Esophagus muscularis mucosa (tissue), 4 donors: Measurements from ENCODE around the gene AKAP11. TPM values are rescaled to one million over a fixed set of nuclear protein-coding genes. Genes with fewer than 3 reads are reported as not detected.
A peak's percentile ranks its signal among the peaks of the same experiment; 100 is the strongest.

Experiments used
- DNase-seq: peaks from one replicate; pipeline ENCODE4 v3.0.0-alpha.2; 2017; ENCODE audit errors: extremely low spot score
- H3K27ac ChIP-seq, 4 donors: fragments of 200-600 bp; sonication (generic); replicated peaks in 1 of 4; 1 replicate in 3 of 4; 2 replicates in 1 of 4; pipeline ENCODE4 v1.5.1; 2016 to 2019; ENCODE audit warnings: mild to moderate bottlenecking in 1 of 4
- H3K27me3 ChIP-seq, 4 donors: fragments of 200-600 bp; sonication (generic); one replicate each; pipeline versions ENCODE4 v1.5.1 to v1.6.0; 2016 to 2019
- H3K36me3 ChIP-seq, 4 donors: fragments of 200-600 bp; sonication (generic); one replicate each; pipeline ENCODE4 v1.5.1; 2016 to 2019
- H3K4me1 ChIP-seq, 4 donors: fragments of 200-600 bp; sonication (generic); one replicate each; pipeline ENCODE4 v1.5.1; 2016 to 2019
- H3K4me3 ChIP-seq, 4 donors: fragments of 200-600 bp; sonication (generic); 1 replicate in 2 of 4; 2 replicates in 2 of 4; pipeline ENCODE4 v1.5.1; 2016 to 2019; ENCODE audit warnings: mild to moderate bottlenecking in 4 of 4, moderate library complexity in 1 of 4
- H3K9me3 ChIP-seq, 4 donors: fragments of 200-600 bp; sonication (generic); 1 replicate in 3 of 4; 2 replicates in 1 of 4; pipeline ENCODE4 v1.5.1; 2016 to 2019
- CTCF ChIP-seq, 3 experiments: fragments of 200-600 bp in 2 of 3; fragments of 450-650 bp in 1 of 3; sonication (generic) in 2 of 3; IDR thresholded peaks; one replicate each; pipeline ENCODE4 v1.5.1; 2017 to 2019; ENCODE audit warnings: antibody characterized with exemption in 3 of 3, mild to moderate bottlenecking in 2 of 3, moderate library complexity in 1 of 3
- EP300 ChIP-seq: sonication (generic); formaldehyde crosslinking; IDR thresholded peaks from one replicate; pipeline ENCODE4 v1.6.1; 2017; ENCODE audit warnings: antibody characterized with exemption
- POLR2A ChIP-seq: fragments of 450-650 bp; IDR thresholded peaks from one replicate; pipeline ENCODE4 v1.6.1; 2017; ENCODE audit warnings: antibody characterized with exemption, moderate library complexity, mild to moderate bottlenecking, low read depth
- POLR2AphosphoS5 ChIP-seq, 2 donors: sonication (generic); formaldehyde crosslinking; IDR thresholded peaks; one replicate each; pipeline ENCODE4 v1.6.1; 2017; ENCODE audit warnings: antibody characterized with exemption in 2 of 2
- WGBS: methylation state at CpG from one replicate; pipeline ENCODE4 v1.1.5; 2018; 5-methylcytosine and 5-hydroxymethylcytosine counted together
- intact Hi-C: fragments of 100-400 bp; cut with DNase I; formaldehyde crosslinking; loops from one replicate; pipeline ENCODE4 v1.15.1; 2023
- total RNA-seq, 4 donors: library from RNA; depleted of rRNA; stranded (reverse); fragments of >200 nt; gene quantifications; one replicate each; pipeline versions ENCODE4 v1.1.0 to v1.2.1, GENCODE V29; 2016

AKAP11 gene
- total RNA-seq, 4 donors from 2014 or later, result 36.1 to 43.4 (median 39.6) TPM

- Histone ChIP-seq H3K9me3 (no peaks in the 10 kb centered on the region), H3K27ac (no peak overlapping the region), H3K4me1 (no peaks in the 10 kb centered on the region), H3K4me3 (no peak overlapping the region), H3K36me3 (no peaks in the 10 kb centered on the region), H3K27me3 (no peaks in the 10 kb centered on the region)
- 73% methylated on average over 12 of the region's 12 CpGs for WGBS
- DNase-seq, result no peak
- TF ChIP-seq CTCF (IDR thresholded peaks at IDR 0.05) (no peak), EP300 (no peak), POLR2A (no peak), POLR2AphosphoS5 (IDR thresholded peaks at IDR 0.05) (no peak)
- intact Hi-C loops, result no loop called here
Measured at GRCh38 chr13:42333613-42334328, 61.8 kb downstream of the AKAP11 start.

GRCh38 chr13:42334329-42334706, 62.4 kb downstream of the AKAP11 start:
- Histone ChIP-seq H3K27ac (no peak overlapping the region), H3K4me1 (no peaks in the 10 kb centered on the region), H3K36me3 (no peaks in the 10 kb centered on the region), H3K9me3 (no peaks in the 10 kb centered on the region), H3K4me3 (no peak overlapping the region), H3K27me3 (no peaks in the 10 kb centered on the region)
- WGBS, result 61% methylated on average over 6 of the region's 6 CpGs
- DNase-seq, result no peak
- intact Hi-C loops, result no loop called here
- TF ChIP-seq CTCF (IDR thresholded peaks at IDR 0.05), result no peak

DNA sequence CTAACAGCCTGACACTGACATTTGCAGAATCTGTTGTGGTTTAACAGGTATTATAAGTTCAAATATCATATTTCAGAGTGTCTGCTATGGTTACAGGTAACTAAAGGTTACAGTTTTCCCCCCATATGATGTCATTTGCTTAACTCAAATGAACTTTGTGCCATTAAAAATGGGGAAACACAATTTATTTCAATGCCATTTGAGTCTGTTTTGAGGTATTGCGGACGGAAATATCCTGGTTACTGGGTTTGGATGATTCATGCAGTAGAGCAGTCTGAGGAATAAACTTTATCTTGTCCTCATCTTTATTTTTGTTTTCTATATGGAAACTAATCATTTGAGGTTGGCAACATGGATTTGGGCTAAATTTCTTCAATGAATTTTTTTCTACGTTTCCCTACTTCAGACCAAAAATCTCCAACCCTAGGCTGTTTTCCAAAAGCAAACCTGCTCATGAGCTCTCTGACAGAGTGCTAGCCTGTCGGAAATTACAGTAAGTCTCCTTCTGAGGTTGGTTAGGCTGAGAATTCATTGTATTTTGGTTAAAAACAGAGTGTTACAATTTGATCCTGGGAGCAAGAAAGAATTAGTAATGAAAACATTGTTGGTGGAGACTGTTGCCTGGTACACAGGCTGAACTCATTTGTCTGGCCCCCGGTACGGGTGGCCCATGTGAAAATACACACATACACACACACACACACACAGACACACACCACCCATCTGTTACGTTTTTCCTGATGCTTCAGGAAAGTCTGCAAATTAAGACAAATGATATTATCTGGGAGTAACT, 66.1 kb downstream of the AKAP11 start:
- no peak for TF ChIP-seq POLR2AphosphoS5 (IDR thresholded peaks at IDR 0.05)
- TF ChIP-seq POLR2A, result no peak
- TF ChIP-seq EP300, result no peak
- TF ChIP-seq CTCF (IDR thresholded peaks at IDR 0.05), result no peak
- intact Hi-C loops, result no loop called here
- 75% methylated on average over 7 of the region's 7 CpGs for WGBS

GRCh38 chr13:42345367-42345766, 73.4 kb downstream of the AKAP11 start:
- intact Hi-C loops, result no loop called here

More for the DNA sequence above, 66.1 kb downstream of the AKAP11 start:
- no peaks in the 10 kb centered on the region for H3K4me1 ChIP-seq
- H3K27me3 ChIP-seq, result no peaks in the 10 kb centered on the region
- no peaks in the 10 kb centered on the region for H3K9me3 ChIP-seq
- no peak overlapping the region for H3K4me3 ChIP-seq
- no peak overlapping the region for H3K27ac ChIP-seq
- no peak for DNase-seq
- no peaks in the 10 kb centered on the region for H3K36me3 ChIP-seq

More at GRCh38 chr13:42345367-42345766, 73.4 kb downstream of the AKAP11 start:
- DNase-seq, result peak; percentile 19
- no peaks in the 10 kb centered on the region for H3K27me3 ChIP-seq
- no peak overlapping the region for H3K4me3 ChIP-seq
- 80% methylated on average over 3 of the region's 3 CpGs for whole genome bisulfite sequencing
- no peaks in the 10 kb centered on the region for H3K9me3 ChIP-seq
- no peak overlapping the region for H3K27ac ChIP-seq
- no peaks in the 10 kb centered on the region for H3K4me1 ChIP-seq
- no peaks in the 10 kb centered on the region for H3K36me3 ChIP-seq
- TF ChIP-seq POLR2A, result no peak
- TF ChIP-seq POLR2AphosphoS5 (IDR thresholded peaks at IDR 0.05), result no peak
- no peak for TF ChIP-seq CTCF (IDR thresholded peaks at IDR 0.05)
- TF ChIP-seq EP300, result no peak
